ENCODE data around the gene MAU2. TPM values are rescaled to one million over a fixed set of nuclear protein-coding genes. Genes with fewer than 3 reads are reported as not detected.

The MAU2 gene
- total RNA-seq, 1 donor from 2014 or later = 37.0 TPM

DNA sequence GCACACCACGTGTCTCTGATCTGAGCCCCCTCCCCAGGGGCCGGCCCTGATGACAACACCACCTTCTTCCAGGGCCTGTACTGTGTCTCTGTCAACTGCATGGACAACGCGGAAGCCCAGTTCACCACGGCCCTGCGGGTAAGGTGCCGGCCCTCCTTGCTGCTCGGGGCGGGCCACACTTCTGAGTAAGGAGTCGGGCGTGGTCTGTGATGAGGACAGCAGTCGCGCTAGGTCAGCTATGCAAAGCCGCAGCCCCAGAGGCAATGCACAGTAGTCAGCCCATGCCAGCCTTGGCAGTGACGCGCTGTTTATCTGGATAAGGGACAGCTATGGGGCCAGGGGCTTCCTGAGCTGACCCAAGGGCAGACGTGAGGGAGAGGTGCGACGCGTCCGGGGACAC lies 24.6 kb downstream of the MAU2 start:
- Histone ChIP-seq H3K9ac (ENCODE audit: low read length) (no peak overlapping the region), H3K9me3 (ENCODE audit: insufficient read depth, low read depth, low read length) (no peaks in the 10 kb centered on the region), H2AFZ (ENCODE audit: low read depth, low read length) (no peak overlapping the region), H3K79me2 (ENCODE audit: insufficient read depth, low read length) (no peaks in the 10 kb centered on the region), H3K4me2 (ENCODE audit: low read length) (no peak overlapping the region), H3K27ac (ENCODE audit: low read depth, low read length) (no peak overlapping the region), H3K27me3 (ENCODE audit: insufficient read depth, low read length) (no peaks in the 10 kb centered on the region), H3K4me3 (ENCODE audit: insufficient read depth, low read depth, low read length) (no peak overlapping the region), H4K20me1 (ENCODE audit: insufficient read depth, low read length) (peaks cover 7% of the 10 kb centered on the region), H3K4me1 (ENCODE audit: insufficient read depth, low read length) (no peaks in the 10 kb centered on the region), H3K36me3 (ENCODE audit: insufficient read depth, low read length) (peaks cover 25% of the 10 kb centered on the region)
- no peak overlapping the region for H3K4me3 Mint-ChIP-seq (ENCODE audit: unreplicated experiment)
- H3K27me3 Mint-ChIP-seq (ENCODE audit: low read depth, unreplicated experiment) = no peaks in the 10 kb centered on the region
- TF ChIP-seq EZH2 (IDR thresholded peaks at IDR 0.05; ENCODE audit: insufficient read depth, low read length) (no peak), CTCF (IDR thresholded peaks at IDR 0.05; ENCODE audit: insufficient read depth, low read depth, low read length) (no peak)
- H3K36me3 Mint-ChIP-seq (ENCODE audit: low read depth, unreplicated experiment) = peaks cover 13% of the 10 kb centered on the region
- no peak for DNase-seq (ENCODE audit: low read depth)
- FAIRE-seq = no peak
- H3K27ac Mint-ChIP-seq (ENCODE audit: unreplicated experiment) = no peak overlapping the region
- no peaks in the 10 kb centered on the region for H3K4me1 Mint-ChIP-seq (ENCODE audit: low read depth, unreplicated experiment)
- no peaks in the 10 kb centered on the region for H3K9me3 Mint-ChIP-seq (ENCODE audit: unreplicated experiment)

DNA sequence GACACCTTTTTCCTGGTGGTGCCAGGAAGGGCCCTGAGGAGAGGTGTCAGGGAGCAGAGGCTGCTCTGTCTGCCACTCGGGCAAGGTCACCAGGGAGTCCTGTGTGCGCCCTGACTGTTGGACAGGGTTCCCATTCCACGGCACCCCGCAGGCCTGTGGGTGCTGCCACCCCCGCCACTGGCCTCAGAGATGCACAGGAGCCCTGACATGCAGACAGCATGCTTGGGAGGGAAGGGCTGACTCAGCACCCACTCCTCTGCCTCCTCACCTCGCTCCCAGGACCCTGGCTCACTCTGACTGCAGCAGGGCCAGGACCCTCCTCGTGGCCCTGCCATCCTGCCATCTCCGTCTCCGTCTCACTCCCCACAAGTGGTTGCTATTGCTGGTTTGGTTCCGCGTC lies 25.3 kb downstream of the MAU2 start:
- no peaks in the 10 kb centered on the region for H3K4me1 ChIP-seq (ENCODE audit: insufficient read depth, low read length)
- H3K9ac ChIP-seq (ENCODE audit: low read length) = no peak overlapping the region
- FAIRE-seq = no peak
- no peaks in the 10 kb centered on the region for H3K27me3 ChIP-seq (ENCODE audit: insufficient read depth, low read length)
- peaks cover 25% of the 10 kb centered on the region for H3K36me3 ChIP-seq (ENCODE audit: insufficient read depth, low read length)
- no peak for DNase-seq (ENCODE audit: low read depth)
- H2AFZ ChIP-seq (ENCODE audit: low read depth, low read length) = no peak overlapping the region
- H3K4me3 ChIP-seq (ENCODE audit: insufficient read depth, low read depth, low read length) = no peak overlapping the region
- no peaks in the 10 kb centered on the region for H3K79me2 ChIP-seq (ENCODE audit: insufficient read depth, low read length)
- Mint-ChIP-seq H3K4me3 (ENCODE audit: unreplicated experiment) (no peak overlapping the region), H3K9me3 (ENCODE audit: unreplicated experiment) (no peaks in the 10 kb centered on the region), H3K36me3 (ENCODE audit: low read depth, unreplicated experiment) (peaks cover 13% of the 10 kb centered on the region), H3K27ac (ENCODE audit: unreplicated experiment) (no peak overlapping the region), H3K4me1 (ENCODE audit: low read depth, unreplicated experiment) (no peaks in the 10 kb centered on the region), H3K27me3 (ENCODE audit: low read depth, unreplicated experiment) (no peaks in the 10 kb centered on the region)
- H3K9me3 ChIP-seq (ENCODE audit: insufficient read depth, low read depth, low read length) = no peaks in the 10 kb centered on the region
- no peak for TF ChIP-seq CTCF (IDR thresholded peaks at IDR 0.05; ENCODE audit: insufficient read depth, low read depth, low read length)
- TF ChIP-seq EZH2 (IDR thresholded peaks at IDR 0.05; ENCODE audit: insufficient read depth, low read length) = no peak
- H4K20me1 ChIP-seq (ENCODE audit: insufficient read depth, low read length) = peaks cover 7% of the 10 kb centered on the region
- H3K4me2 ChIP-seq (ENCODE audit: low read length) = no peak overlapping the region
- no peak overlapping the region for H3K27ac ChIP-seq (ENCODE audit: low read depth, low read length)

- TF ChIP-seq EZH2 (IDR thresholded peaks at IDR 0.05; ENCODE audit: insufficient read depth, low read length) (no peak), CTCF (IDR thresholded peaks at IDR 0.05; ENCODE audit: insufficient read depth, low read depth, low read length) (no peak)
- Mint-ChIP-seq H3K9me3 (ENCODE audit: unreplicated experiment) (no peaks in the 10 kb centered on the region), H3K4me1 (ENCODE audit: low read depth, unreplicated experiment) (no peaks in the 10 kb centered on the region), H3K27me3 (ENCODE audit: low read depth, unreplicated experiment) (no peaks in the 10 kb centered on the region), H3K27ac (ENCODE audit: unreplicated experiment) (no peak overlapping the region), H3K36me3 (ENCODE audit: low read depth, unreplicated experiment) (peaks cover 13% of the 10 kb centered on the region), H3K4me3 (ENCODE audit: unreplicated experiment) (no peak overlapping the region)
- no peak overlapping the region for H3K27ac ChIP-seq (ENCODE audit: low read depth, low read length)
- H3K27me3 ChIP-seq (ENCODE audit: insufficient read depth, low read length) = no peaks in the 10 kb centered on the region
- no peak for FAIRE-seq
- no peaks in the 10 kb centered on the region for H3K4me1 ChIP-seq (ENCODE audit: insufficient read depth, low read length)
- H3K4me2 ChIP-seq (ENCODE audit: low read length) = no peak overlapping the region
- DNase-seq (ENCODE audit: low read depth) = no peak
- no peak overlapping the region for H3K9ac ChIP-seq (ENCODE audit: low read length)
- H2AFZ ChIP-seq (ENCODE audit: low read depth, low read length) = no peak overlapping the region
- H4K20me1 ChIP-seq (ENCODE audit: insufficient read depth, low read length) = peaks cover 7% of the 10 kb centered on the region
- H3K4me3 ChIP-seq (ENCODE audit: insufficient read depth, low read depth, low read length) = no peak overlapping the region
- no peaks in the 10 kb centered on the region for H3K79me2 ChIP-seq (ENCODE audit: insufficient read depth, low read length)
- peaks cover 28% of the 10 kb centered on the region for H3K36me3 ChIP-seq (ENCODE audit: insufficient read depth, low read length)
- H3K9me3 ChIP-seq (ENCODE audit: insufficient read depth, low read depth, low read length) = no peaks in the 10 kb centered on the region
Measured at GRCh38 chr19:19347401-19348110, 26.9 kb downstream of the MAU2 start.
